Gastrocnemius medialis (tissue), 4 donors: ENCODE results near the gene PFKFB3. TPM values are rescaled to one million over a fixed set of nuclear protein-coding genes. Genes with fewer than 3 reads are reported as not detected.

ENCODE experiments used
- ATAC-seq, 2 donors: fragments of 150-250 bp; one replicate each; pipeline ENCODE4 v1.9.1; 2016
- DNase-seq, 2 donors: peaks; one replicate each; pipeline ENCODE4 v3.0.0-alpha.2; 2019
- H3K27ac ChIP-seq, 4 donors: fragments of 200-600 bp; sonication (generic); 1 replicate in 1 of 4; 2 replicates in 3 of 4; pipeline ENCODE4 v1.5.1; 2016 to 2018; ENCODE audit warnings: mild to moderate bottlenecking in 2 of 4, moderate library complexity in 1 of 4
- H3K27me3 ChIP-seq, 3 donors: fragments of 200-600 bp; sonication (generic) in 2 of 3; 1 replicate in 1 of 3; 2 replicates in 2 of 3; pipeline versions ENCODE4 v1.5.1 to v1.6.0; 2016 to 2019; ENCODE audit warnings: mild to moderate bottlenecking in 1 of 3, moderate library complexity in 1 of 3
- H3K36me3 ChIP-seq, 2 donors: fragments of 200-600 bp; sonication (generic) in 1 of 2; one replicate each; pipeline ENCODE4 v1.5.1; 2017 to 2018
- H3K4me1 ChIP-seq, 2 donors: fragments of 200-600 bp; sonication (generic) in 1 of 2; one replicate each; pipeline ENCODE4 v1.5.1; 2016 to 2017; ENCODE audit warnings: mild to moderate bottlenecking in 2 of 2
- H3K4me3 ChIP-seq, 4 donors: fragments of 200-600 bp; sonication (generic) in 3 of 4; 1 replicate in 1 of 4; 2 replicates in 3 of 4; pipeline ENCODE4 v1.5.1; 2016 to 2019; ENCODE audit warnings: mild to moderate bottlenecking in 2 of 4
- H3K9me3 ChIP-seq, 3 donors: fragments of 200-600 bp; sonication (generic) in 2 of 3; 1 replicate in 1 of 3; 2 replicates in 2 of 3; pipeline ENCODE4 v1.5.1; 2016 to 2019
- CTCF ChIP-seq, 5 experiments: fragments of 450-650 bp in 3 of 5; fragments of 200-600 bp in 2 of 5; sonication (generic) in 2 of 5; IDR thresholded peaks in 4 of 5; conservative IDR thresholded peaks in 1 of 5; 1 replicate in 4 of 5; 2 replicates in 1 of 5; pipeline ENCODE4 v1.5.1; 2016 to 2019; ENCODE audit warnings: antibody characterized with exemption in 5 of 5, mild to moderate bottlenecking in 3 of 5, moderate library complexity in 3 of 5
- POLR2A ChIP-seq, 2 donors: fragments of 450-650 bp; IDR thresholded peaks; one replicate each; pipeline ENCODE4 v1.6.1; 2017; ENCODE audit warnings: antibody characterized with exemption in 2 of 2, mild to moderate bottlenecking in 2 of 2, moderate library complexity in 2 of 2
- in situ Hi-C, 4 donors: fragments of 200-750 bp; cut with MboI; loops; one replicate each; pipeline versions ENCODE4 v1.15.0 to v1.8.0; 2017; ENCODE audit warnings: low sequenced_read_pairs in 4 of 4
- intact Hi-C: fragments of 100-400 bp; cut with DNase I; formaldehyde crosslinking; loops from one replicate; pipeline ENCODE4 v1.15.1; 2023; ENCODE audit warnings: low total_unique reads
- total RNA-seq, 4 donors: library from RNA; depleted of rRNA; stranded (reverse); fragments of >200 nt; gene quantifications; one replicate each; pipeline versions ENCODE4 v1.1.0 to v1.2.3, GENCODE V29; 2016

Gene PFKFB3
- total RNA-seq, 4 donors from 2014 or later = 218 to 1,159 (median 337) TPM

- TF ChIP-seq CTCF (IDR thresholded peaks at IDR 0.05 in 4 of 5, conservative IDR thresholded peaks at IDR 0.05 in 1 of 5) (no peak), POLR2A (IDR thresholded peaks at IDR 0.05) (no peak)
- H3K36me3 ChIP-seq = no peaks in the 10 kb centered on the region
- intact Hi-C loops = no loop called here
- no peak for ATAC-seq
- H3K4me3 ChIP-seq = no peak overlapping the region
- no peaks in the 10 kb centered on the region for H3K4me1 ChIP-seq
- in situ Hi-C loops = loop anchor here in 2 of 4 donors (25.0 kb wide), 1 partner anchor 138 kb away; no protein-coding TSS in a partner anchor
- no peak for DNase-seq
- no peaks in the 10 kb centered on the region for H3K9me3 ChIP-seq
- H3K27ac ChIP-seq = no peak overlapping the region
- H3K27me3 ChIP-seq = no peaks in the 10 kb centered on the region
Measured at GRCh38 chr10:6249698-6250097, 47.0 kb downstream of the PFKFB3 start.

GRCh38 chr10:6250745-6251144, 48.0 kb downstream of the PFKFB3 start:
- Histone ChIP-seq H3K9me3 (no peaks in the 10 kb centered on the region), H3K4me1 (no peaks in the 10 kb centered on the region), H3K27me3 (no peaks in the 10 kb centered on the region), H3K27ac (no peak overlapping the region), H3K36me3 (no peaks in the 10 kb centered on the region), H3K4me3 (no peak overlapping the region)
- TF ChIP-seq POLR2A (IDR thresholded peaks at IDR 0.05) = no peak
- no peak for TF ChIP-seq CTCF (IDR thresholded peaks at IDR 0.05 in 4 of 5, conservative IDR thresholded peaks at IDR 0.05 in 1 of 5)
- in situ Hi-C loops = no loop called here
- ATAC-seq (no peak), DNase-seq (no peak)
- intact Hi-C loops = no loop called here

DNA sequence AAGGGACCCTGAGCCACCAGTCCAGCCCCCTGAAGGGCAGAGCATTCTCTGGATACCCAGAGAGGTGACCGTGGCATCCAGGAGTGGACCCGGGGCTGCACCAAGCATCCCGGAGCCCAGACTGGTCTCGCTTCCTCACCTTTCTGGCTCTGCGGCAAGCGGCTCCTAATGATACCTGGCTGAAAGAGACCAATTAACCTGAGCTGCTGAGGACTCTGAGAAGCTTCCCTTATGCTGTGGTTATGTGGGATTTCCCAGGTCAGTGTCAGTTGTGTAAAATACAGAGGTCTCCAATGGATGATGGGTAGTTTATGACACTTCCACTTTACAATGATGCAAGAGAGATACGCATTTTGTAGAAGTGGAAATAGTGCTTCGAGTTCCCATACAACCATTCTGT, 51.5 kb downstream of the PFKFB3 start:
- no peak for DNase-seq
- Histone ChIP-seq H3K9me3 (no peaks in the 10 kb centered on the region), H3K4me1 (no peaks in the 10 kb centered on the region), H3K36me3 (no peaks in the 10 kb centered on the region), H3K27ac (no peak overlapping the region), H3K4me3 (no peak overlapping the region), H3K27me3 (no peaks in the 10 kb centered on the region)
- intact Hi-C loops (no loop called here), in situ Hi-C loops (no loop called here)
- ATAC-seq = no peak
- TF ChIP-seq POLR2A (IDR thresholded peaks at IDR 0.05) (no peak), CTCF (IDR thresholded peaks at IDR 0.05 in 4 of 5, conservative IDR thresholded peaks at IDR 0.05 in 1 of 5) (no peak)

DNA sequence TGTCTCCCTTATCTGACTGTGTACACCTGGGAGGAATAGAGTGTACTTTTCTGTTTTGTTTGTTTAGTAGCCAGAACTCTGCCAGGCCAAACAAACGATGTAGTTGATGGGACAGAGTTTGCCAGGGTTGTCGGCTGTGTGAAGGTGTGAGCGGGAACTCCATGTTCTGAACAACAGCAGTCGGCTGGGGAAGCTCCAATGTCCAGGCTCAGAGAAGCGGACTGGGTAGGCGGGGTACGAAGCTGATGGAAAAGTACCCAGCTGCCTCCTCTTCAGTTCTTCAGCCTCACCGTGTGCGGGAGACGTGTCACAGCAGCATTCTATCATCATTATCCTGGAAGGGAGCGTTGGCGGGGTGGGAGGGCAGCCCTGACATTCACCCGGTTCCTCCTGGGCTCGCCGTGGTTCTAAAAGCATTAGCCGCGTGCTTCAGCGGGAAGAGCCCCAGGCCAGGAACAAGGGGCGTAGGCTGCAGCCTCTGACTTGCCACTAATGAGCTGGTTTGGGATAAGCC, 52.9 kb downstream of the PFKFB3 start:
- Histone ChIP-seq H3K27me3 (no peaks in the 10 kb centered on the region), H3K9me3 (no peaks in the 10 kb centered on the region), H3K36me3 (no peaks in the 10 kb centered on the region), H3K27ac (no peak overlapping the region), H3K4me1 (no peaks in the 10 kb centered on the region), H3K4me3 (no peak overlapping the region)
- DNase-seq (no peak), ATAC-seq (no peak)
- TF ChIP-seq CTCF (IDR thresholded peaks at IDR 0.05 in 4 of 5, conservative IDR thresholded peaks at IDR 0.05 in 1 of 5) (no peak), POLR2A (IDR thresholded peaks at IDR 0.05) (no peak)
- intact Hi-C loops = no loop called here
- in situ Hi-C loops = no loop called here

DNA sequence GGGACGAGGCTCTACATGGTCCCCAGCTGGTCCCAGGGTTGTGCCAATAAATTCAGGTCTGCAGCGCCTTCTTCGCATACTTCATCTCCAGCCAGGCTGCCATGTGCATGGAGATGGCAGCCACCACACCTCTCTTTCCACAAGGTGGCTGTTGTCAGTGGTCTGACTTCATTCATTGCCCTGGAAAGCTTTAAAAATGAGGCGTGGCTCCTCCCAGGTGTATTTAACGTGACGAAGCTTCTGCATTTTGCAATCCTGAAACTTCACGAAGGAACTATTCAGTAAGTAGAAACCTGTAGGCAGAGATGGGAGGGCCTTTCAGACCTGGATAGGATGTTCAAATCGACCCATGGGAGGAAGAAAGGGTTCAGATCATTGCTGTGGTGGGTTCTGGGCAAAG, 53.7 kb downstream of the PFKFB3 start:
- Histone ChIP-seq H3K4me1 (no peaks in the 10 kb centered on the region), H3K27me3 (no peaks in the 10 kb centered on the region), H3K9me3 (no peaks in the 10 kb centered on the region), H3K36me3 (no peaks in the 10 kb centered on the region), H3K27ac (no peak overlapping the region), H3K4me3 (no peak overlapping the region)
- ATAC-seq (no peak), DNase-seq (no peak)
- intact Hi-C loops (no loop called here), in situ Hi-C loops (no loop called here)
- TF ChIP-seq CTCF (IDR thresholded peaks at IDR 0.05 in 4 of 5, conservative IDR thresholded peaks at IDR 0.05 in 1 of 5) (no peak), POLR2A (IDR thresholded peaks at IDR 0.05) (no peak)
